Glutamatergic neuron (in vitro differentiated cells): Measurements from ENCODE around the gene RNF175. TPM values are rescaled to one million over a fixed set of nuclear protein-coding genes. Genes with fewer than 3 reads are reported as not detected.

Experiments
- DNase-seq: peaks from one replicate; pipeline ENCODE4 v3.0.0; 2022
- H3K27ac Mint-ChIP-seq: one replicate; pipeline ENCODE4 v1.8.0; 2020; ENCODE audit warnings: mild to moderate bottlenecking, mixed read lengths, inconsistent platforms; ENCODE audit not compliant: unreplicated experiment
- H3K27me3 Mint-ChIP-seq: one replicate; pipeline ENCODE4 v1.8.0; 2020; ENCODE audit warnings: mild to moderate bottlenecking, moderate library complexity, mixed read lengths, inconsistent platforms; ENCODE audit not compliant: unreplicated experiment
- H3K36me3 Mint-ChIP-seq: one replicate; pipeline ENCODE4 v1.8.0; 2020; ENCODE audit warnings: mild to moderate bottlenecking, mixed read lengths, inconsistent platforms; ENCODE audit not compliant: unreplicated experiment
- H3K4me1 Mint-ChIP-seq: one replicate; pipeline ENCODE4 v1.8.0; 2020; ENCODE audit warnings: mild to moderate bottlenecking, low read depth, mixed read lengths, inconsistent platforms; ENCODE audit not compliant: unreplicated experiment
- H3K4me3 Mint-ChIP-seq: one replicate; pipeline ENCODE4 v1.8.0; 2020; ENCODE audit warnings: mild to moderate bottlenecking, mixed read lengths, inconsistent platforms; ENCODE audit not compliant: unreplicated experiment
- H3K9me3 Mint-ChIP-seq: one replicate; pipeline ENCODE4 v1.8.0; 2020; ENCODE audit warnings: mild to moderate bottlenecking, moderate library complexity, mixed read lengths, inconsistent platforms; ENCODE audit not compliant: unreplicated experiment
- CTCF ChIP-seq: fragments of 200-600 bp; sonication (generic); IDR thresholded peaks from one replicate; pipeline ENCODE4 v1.5.0; 2021; ENCODE audit not compliant: partially characterized antibody, unreplicated experiment
- total RNA-seq: library from RNA; stranded (reverse); fragmentation: NEBNext Ultra II Directional; extraction: Animal tissue kit (Norgen Biotek cat#: 25700); gene quantifications from one replicate; pipeline ENCODE4 v1.2.1, GENCODE V29; 2021; ENCODE audit not compliant: unreplicated experiment

The RNF175 gene
- total RNA-seq, 1 donor from 2014 or later = 2.1 TPM

- no peak overlapping the region for H3K27ac Mint-ChIP-seq
- DNase-seq = no peak
- H3K27me3 Mint-ChIP-seq = no peaks in the 10 kb centered on the region
- H3K4me3 Mint-ChIP-seq = no peak overlapping the region
- TF ChIP-seq CTCF = no peak
- H3K9me3 Mint-ChIP-seq = peaks cover 1% of the 10 kb centered on the region
- no peaks in the 10 kb centered on the region for H3K36me3 Mint-ChIP-seq
- H3K4me1 Mint-ChIP-seq = peaks cover 2% of the 10 kb centered on the region
Measured at GRCh38 chr4:153728151-153728550, 31.7 kb downstream of the RNF175 start.

GRCh38 chr4:153725831-153726154 lies 34.0 kb downstream of the RNF175 start:
- Mint-ChIP-seq H3K27ac (no peak overlapping the region), H3K9me3 (no peaks in the 10 kb centered on the region), H3K4me3 (no peak overlapping the region), H3K4me1 (peaks cover 2% of the 10 kb centered on the region), H3K27me3 (no peaks in the 10 kb centered on the region), H3K36me3 (no peaks in the 10 kb centered on the region)
- TF ChIP-seq CTCF = no peak
- no peak for DNase-seq

- H3K9me3 Mint-ChIP-seq = no peaks in the 10 kb centered on the region
- DNase-seq = no peak
- no peak overlapping the region for H3K4me3 Mint-ChIP-seq
- H3K27ac Mint-ChIP-seq = no peak overlapping the region
- TF ChIP-seq CTCF = no peak
- H3K36me3 Mint-ChIP-seq = no peaks in the 10 kb centered on the region
- H3K4me1 Mint-ChIP-seq = peaks cover 2% of the 10 kb centered on the region
- H3K27me3 Mint-ChIP-seq = no peaks in the 10 kb centered on the region
Measured at GRCh38 chr4:153725136-153725830, 34.5 kb downstream of the RNF175 start.

- H3K9me3 Mint-ChIP-seq = no peaks in the 10 kb centered on the region
- no peak for TF ChIP-seq CTCF
- no peaks in the 10 kb centered on the region for H3K27me3 Mint-ChIP-seq
- no peak overlapping the region for H3K4me3 Mint-ChIP-seq
- peaks cover 2% of the 10 kb centered on the region for H3K4me1 Mint-ChIP-seq
- no peak for DNase-seq
- no peaks in the 10 kb centered on the region for H3K36me3 Mint-ChIP-seq
- H3K27ac Mint-ChIP-seq = no peak overlapping the region
Measured at GRCh38 chr4:153724606-153725005, 35.2 kb downstream of the RNF175 start.

GRCh38 chr4:153722036-153722435 lies 37.8 kb downstream of the RNF175 start:
- Mint-ChIP-seq H3K4me3 (no peak overlapping the region), H3K4me1 (no peaks in the 10 kb centered on the region), H3K36me3 (no peaks in the 10 kb centered on the region), H3K27ac (no peak overlapping the region), H3K9me3 (no peaks in the 10 kb centered on the region), H3K27me3 (no peaks in the 10 kb centered on the region)
- TF ChIP-seq CTCF = no peak
- no peak for DNase-seq
